DOHH2 (cell line): ENCODE measurements around the gene LEMD1.

Source experiments
- CTCF ChIP-seq: fragments of 200-600 bp; sonication (generic); IDR thresholded peaks from one replicate; pipeline ENCODE4 v1.5.1; 2014; ENCODE audit warnings: antibody characterized with exemption, mild to moderate bottlenecking, low read depth, low read length; ENCODE audit not compliant: poor library complexity, severe bottlenecking
- EZH2phosphoT487 ChIP-seq: fragments of 200-600 bp; sonication (generic); IDR thresholded peaks from 2 replicates; pipeline ENCODE4 v1.6.1; 2017; ENCODE audit warnings: borderline replicate concordance, mild to moderate bottlenecking, antibody characterized with exemption, low read length, moderate library complexity, mixed read lengths

GRCh38 chr1:205444300-205444930 lies 22.6 kb upstream of the LEMD1 start:
- TF ChIP-seq CTCF = no peak
- TF ChIP-seq EZH2phosphoT487 = no peak
